ENCODE measurements around the gene ZNF273.

DNA sequence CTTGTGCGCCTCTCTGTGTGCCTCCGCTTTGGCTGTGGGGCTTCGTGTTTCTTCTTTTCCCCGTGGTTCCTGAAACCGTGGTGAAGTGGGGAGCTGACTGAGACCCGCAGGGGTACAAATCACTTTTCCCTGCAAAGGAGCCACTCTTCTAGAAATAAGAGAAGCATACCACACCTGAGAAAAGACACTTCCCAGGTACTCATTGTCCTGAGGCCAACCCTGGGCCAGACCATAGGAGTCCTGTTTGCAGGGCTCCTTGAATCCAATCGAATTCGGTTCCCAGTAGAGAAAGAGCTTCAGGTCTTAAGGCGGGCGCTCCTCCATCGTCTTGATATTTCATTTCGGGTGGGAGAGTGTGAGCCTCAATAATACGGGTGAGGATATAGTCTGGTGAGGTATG is 32.4 kb upstream of the ZNF273 start:
- TF ChIP-seq, protein P1, sequence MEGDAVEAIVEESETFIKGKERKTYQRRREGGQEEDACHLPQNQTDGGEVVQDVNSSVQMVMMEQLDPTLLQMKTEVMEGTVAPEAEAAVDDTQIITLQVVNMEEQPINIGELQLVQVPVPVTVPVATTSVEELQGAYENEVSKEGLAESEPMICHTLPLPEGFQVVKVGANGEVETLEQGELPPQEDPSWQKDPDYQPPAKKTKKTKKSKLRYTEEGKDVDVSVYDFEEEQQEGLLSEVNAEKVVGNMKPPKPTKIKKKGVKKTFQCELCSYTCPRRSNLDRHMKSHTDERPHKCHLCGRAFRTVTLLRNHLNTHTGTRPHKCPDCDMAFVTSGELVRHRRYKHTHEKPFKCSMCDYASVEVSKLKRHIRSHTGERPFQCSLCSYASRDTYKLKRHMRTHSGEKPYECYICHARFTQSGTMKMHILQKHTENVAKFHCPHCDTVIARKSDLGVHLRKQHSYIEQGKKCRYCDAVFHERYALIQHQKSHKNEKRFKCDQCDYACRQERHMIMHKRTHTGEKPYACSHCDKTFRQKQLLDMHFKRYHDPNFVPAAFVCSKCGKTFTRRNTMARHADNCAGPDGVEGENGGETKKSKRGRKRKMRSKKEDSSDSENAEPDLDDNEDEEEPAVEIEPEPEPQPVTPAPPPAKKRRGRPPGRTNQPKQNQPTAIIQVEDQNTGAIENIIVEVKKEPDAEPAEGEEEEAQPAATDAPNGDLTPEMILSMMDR (IDR thresholded peaks at IDR 0.05; ENCODE audit: low read length) = no peak
- TF ChIP-seq EZH2 (IDR thresholded peaks at IDR 0.05; ENCODE audit: borderline replicate concordance, low read length) = no peak
